Measurements from ENCODE around the gene GCH1.
A peak's percentile ranks its signal among the peaks of the same experiment; 100 is the strongest.
"Not testable (repeated sequence)": the region's sequence is repeated elsewhere in the genome, so short reads cannot be mapped to it uniquely, and the experiment has no call there.

The GCH1 gene

DNA sequence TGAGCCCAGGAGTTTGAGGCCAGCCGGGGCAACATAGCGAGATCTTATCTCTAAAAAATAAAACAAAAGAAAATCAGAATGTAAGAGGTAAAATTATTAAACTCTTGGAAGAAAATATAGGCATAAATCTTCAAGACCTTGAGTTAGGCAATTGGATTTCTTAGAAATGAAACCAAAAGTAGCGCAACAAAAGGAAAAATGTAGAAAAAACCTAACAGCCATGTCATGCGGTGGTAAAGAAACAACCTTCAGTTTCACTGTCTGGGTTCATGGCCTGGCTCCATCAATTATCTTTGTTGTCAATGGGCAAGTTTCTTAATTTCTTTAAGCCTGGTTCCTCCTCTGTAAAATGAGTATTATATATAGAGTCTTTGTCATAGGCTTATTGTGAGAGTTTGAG, 5.6 kb upstream of the GCH1 start:
- no peak for DNase-seq (ENCODE audit: low read depth)

DNA sequence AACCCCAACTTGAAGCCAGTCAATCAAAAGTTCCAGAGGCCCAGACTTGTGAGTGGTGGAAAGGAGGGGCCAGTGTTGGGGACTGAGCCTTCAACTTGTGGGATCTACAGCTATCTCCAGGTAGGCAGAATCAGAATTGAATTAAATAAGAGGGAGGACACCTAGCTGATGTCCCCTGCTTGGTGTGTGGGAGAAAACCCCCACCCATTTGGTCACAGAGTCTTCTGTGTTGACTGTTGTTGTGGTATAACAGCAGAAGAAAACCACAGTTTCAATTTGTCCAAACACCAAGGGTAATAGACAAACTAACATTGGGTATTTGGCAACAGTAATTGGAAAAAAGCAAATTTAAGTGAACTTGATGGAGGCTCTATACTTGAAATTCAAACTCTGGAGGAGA, 3.4 kb upstream of the GCH1 start:
- DNase-seq (ENCODE audit: low read depth) = no peak

- DNase-seq (ENCODE audit: low read depth) = peak; percentile 70
These were observed 494 bp downstream of the GCH1 start for GRCh38 chr14:54902143-54902520.

DNA sequence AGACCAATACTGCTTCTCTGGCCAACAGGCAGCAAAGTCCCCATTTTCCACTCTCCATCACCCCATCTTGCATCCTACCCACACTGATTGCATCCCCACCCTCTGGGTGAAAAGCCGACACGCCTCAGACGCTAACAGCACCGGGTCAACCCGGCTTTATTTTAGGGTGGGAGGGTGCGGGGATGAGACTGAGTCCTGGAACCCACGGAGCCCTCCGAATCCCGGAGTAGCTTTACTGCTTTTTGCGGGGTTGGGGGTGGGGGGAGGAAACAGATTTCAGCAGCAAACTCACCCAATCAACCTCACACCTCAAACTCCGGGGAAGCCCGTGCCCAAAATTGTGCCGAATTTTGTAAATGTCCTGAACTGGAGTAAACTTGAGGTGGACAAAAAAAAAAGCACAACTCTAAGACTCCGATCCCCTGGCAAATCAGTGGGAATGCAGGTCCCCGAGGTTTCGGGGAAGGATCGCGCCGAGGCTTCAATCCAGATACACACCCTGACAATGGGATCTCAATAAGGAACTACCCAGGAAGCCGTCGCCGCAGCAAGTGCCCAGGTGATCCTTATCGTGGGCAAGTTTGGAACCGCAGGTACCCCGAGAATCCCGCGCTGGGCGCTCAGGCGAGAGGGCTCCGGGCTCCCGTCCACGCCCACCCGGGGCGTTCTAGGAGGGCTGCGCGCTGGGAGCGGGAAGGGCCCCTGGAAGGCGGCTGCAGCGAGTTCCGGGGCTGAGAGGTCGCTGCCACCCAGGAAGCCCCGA, 1.1 kb downstream of the GCH1 start:
- DNase-seq (ENCODE audit: low read depth) = no peak

- no peak for DNase-seq (ENCODE audit: low read depth)
These were observed 3.1 kb downstream of the GCH1 start for GRCh38 chr14:54899573-54899972.

DNA sequence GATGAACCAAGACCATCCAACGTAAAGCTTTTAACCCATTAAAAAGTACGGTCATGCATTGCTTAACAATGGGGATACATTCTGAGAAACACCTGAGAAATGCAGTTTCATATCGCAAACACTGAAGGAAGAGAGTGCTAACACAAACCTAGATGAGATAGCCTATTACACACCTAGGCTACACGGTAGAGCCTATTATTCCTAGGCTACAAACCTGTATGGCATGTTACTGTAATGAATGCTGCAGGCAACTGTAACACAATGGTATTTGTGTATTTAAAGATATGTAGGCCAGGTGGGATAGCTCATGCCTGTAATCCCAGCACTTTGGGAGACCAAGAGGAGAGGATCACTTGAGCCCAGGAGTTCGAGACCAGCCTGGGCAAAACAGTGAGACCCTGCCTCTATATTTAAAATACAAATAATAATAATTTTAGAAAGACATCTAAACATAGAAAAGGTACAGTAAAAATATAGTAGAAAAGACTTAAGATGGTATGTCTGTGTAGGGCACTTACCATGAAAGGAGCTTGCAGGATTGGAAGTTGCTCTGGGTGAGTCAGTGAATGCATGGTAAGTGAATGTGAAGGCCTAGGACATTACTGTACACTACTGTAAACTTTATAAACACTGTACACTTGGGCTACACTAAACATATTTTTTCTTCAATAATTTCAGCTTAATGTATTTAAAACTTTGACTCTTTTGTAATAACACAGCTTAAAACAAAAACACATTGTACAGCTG, 4.6 kb downstream of the GCH1 start:
- DNase-seq (ENCODE audit: low read depth) = not testable (repeated sequence)

DNA sequence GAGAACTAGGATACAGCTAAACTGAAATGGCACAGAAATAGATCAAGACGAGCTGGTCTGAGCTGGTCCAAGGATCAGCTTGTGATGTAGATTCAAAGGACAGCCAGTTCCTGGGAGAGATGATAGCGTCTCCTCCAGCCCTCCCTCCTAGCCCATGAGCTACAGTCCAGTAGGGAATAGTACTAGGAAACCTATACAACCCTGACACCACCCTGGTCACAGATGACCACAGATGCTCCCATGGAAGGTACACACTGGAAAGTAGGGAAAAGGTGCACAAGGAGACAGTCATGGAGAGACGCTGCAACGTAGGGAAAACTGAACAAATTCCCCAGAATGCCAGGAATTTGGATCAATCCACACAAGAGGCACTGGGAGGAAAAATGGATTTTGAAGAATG, 6.9 kb downstream of the GCH1 start:
- DNase-seq (ENCODE audit: low read depth) = no peak

DNA sequence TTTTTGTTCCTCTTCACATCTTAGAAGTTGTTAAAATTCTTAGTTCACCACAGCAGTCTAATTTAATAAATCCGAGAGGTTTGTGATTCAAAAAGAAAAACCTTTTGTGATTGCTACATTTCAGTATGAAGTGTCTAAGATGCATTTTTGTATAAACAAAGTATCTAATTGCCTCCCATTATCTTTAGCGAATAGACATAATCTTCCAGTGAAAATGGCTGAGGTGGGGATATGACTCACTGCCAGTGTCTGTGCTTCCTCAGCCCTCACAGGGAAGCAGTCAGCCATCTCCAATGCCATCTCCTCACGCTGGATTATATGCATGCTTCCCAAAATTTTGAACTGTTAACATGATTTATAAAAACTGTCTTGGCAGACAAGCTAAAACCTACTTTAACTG, 7.6 kb downstream of the GCH1 start:
- no peak for DNase-seq (ENCODE audit: low read depth)

- DNase-seq (ENCODE audit: low read depth) = no peak
These were observed 9.4 kb downstream of the GCH1 start for GRCh38 chr14:54893151-54893760.

GRCh38 chr14:54891471-54892245, 11.0 kb downstream of the GCH1 start:
- no peak for DNase-seq (ENCODE audit: low read depth)

DNA sequence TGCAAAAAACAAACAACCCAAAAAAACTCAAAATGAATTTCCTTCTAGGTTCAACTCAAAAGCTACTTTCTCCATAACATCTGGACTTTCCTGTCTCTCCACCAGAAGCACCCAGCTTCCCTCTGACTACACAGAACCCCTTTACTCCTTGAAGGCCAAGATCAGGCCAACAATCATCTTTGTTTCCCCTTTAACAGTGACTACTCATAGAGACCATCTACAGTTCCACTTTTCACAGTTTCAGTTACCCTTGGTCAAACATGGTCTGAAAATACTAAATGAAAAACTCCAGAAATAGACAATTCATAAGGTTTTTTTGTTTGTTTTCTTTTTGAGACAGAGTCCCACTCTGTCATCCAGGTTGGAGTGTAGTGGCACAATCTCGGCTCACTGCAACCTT, 11.8 kb downstream of the GCH1 start:
- DNase-seq (ENCODE audit: low read depth) = no peak

DNA sequence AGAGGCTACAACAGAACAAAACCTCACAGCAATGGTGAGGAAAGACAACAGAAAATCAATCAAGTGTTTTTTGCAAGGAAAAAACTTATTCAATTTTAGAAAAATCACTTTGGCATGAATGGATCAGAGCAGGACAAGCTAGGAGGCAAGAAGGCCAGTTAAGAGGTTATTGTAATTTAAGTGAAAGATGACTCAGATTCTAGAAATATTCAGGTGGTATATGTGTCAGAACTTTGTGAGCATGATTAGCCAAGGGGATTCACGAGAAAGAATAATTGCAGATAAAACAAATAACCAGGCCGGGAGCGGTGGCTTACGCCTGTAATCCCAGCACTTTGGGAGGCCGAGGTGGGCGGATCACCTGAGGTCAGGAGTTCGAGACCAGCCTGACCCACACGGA, 12.7 kb downstream of the GCH1 start:
- no peak for DNase-seq (ENCODE audit: low read depth)

DNA sequence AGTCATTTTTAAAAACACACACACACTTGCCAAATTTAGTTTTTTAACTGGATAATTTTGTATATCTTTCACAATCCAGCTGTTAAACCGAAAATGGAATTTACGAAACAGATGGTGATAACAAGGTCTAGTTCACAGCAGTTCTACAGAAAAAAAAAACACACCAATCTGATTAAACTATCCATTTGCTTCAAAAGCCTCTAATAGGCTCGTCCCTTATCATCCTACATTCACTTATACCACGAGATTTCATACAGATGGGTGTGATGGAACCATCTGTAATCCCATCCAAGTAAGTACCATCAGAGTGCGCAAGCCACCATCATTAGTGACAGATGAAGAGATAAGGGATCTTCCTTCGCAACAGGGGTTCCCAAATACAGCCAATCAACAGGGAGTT, 20.1 kb downstream of the GCH1 start:
- DNase-seq (ENCODE audit: low read depth) = no peak

DNA sequence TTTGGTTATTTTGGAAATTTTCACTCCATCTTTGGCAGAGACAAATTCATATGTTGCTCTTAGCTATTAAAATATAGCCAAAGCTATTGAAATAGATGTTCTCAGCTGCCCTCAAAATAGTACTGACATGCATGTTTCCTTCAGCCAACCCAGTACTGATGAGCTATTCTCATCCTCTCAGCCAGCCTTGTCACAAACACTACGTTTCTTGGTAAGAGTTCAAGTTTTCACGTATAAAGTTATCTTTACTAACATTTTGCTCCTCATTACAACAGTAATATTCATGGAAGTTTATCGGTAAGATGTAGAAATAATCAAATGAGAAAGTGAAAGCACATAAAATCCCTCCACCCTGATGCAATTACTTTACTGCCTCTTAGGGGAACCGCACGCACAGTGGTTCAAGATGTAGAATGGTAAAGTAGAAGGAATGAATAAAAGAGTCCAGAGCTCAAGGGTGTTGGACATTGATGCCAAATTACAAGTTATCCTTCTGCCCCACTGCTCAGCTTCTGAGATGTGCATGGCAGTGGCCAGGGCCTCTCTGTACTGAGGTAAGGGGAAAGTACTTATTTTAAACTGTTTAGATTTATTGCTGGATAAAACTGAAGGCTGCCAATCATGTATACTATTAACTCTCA, 20.7 kb downstream of the GCH1 start:
- DNase-seq (ENCODE audit: low read depth) = no peak

- DNase-seq (ENCODE audit: low read depth) = no peak
These were observed 21.3 kb downstream of the GCH1 start for GRCh38 chr14:54881235-54881760.

DNA sequence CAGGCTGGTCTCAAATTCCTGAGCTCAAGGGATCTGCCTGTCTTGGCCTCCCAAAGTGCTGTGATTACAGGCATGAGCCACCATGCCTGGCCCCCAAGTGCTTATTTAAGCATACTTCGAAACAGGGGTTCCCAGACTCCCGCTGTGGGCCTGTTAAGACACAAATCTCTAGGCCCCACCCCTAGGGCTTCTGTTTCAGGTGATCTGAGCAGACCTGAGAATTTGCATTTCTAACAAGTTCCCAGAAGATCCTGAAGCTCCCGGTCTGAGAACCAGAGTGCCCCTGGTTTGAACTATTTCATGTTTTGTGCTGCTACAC, 25.0 kb downstream of the GCH1 start:
- no peak for DNase-seq (ENCODE audit: low read depth)

DNA sequence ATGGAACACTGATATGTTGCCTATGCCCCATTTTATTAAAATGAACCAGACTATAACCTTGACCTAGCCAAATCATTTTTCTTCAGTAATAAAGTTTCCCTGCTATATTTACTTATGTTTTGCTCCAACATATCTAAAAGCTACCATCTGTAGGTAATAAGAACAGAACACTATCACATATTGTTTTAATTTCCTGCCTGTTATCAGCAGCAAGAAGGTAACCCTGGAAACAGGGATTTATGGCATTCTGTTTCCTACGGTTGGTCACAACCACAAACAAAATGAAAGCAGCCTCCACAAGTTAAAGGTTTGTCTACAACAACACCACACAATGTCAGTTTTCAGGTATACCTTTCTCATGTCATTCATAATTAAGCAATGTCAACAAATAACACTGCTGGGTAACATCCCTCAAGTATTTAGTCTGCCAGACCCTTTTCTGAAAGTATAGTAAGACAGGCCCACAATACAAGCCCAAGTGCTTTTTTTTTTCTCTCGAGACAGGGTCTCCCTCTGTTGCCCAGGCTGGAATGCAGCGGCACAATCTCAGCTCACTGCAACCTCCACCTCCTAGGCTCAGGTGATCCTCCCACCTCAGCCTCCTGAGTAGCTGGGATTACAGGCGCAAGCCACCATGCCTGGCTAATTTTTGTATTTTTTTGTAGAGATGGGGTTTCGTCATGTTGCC, 25.5 kb downstream of the GCH1 start:
- no peak for DNase-seq (ENCODE audit: low read depth)

- DNase-seq (ENCODE audit: low read depth) = not testable (repeated sequence)
These were observed 27.0 kb downstream of the GCH1 start for GRCh38 chr14:54875648-54876047.

DNA sequence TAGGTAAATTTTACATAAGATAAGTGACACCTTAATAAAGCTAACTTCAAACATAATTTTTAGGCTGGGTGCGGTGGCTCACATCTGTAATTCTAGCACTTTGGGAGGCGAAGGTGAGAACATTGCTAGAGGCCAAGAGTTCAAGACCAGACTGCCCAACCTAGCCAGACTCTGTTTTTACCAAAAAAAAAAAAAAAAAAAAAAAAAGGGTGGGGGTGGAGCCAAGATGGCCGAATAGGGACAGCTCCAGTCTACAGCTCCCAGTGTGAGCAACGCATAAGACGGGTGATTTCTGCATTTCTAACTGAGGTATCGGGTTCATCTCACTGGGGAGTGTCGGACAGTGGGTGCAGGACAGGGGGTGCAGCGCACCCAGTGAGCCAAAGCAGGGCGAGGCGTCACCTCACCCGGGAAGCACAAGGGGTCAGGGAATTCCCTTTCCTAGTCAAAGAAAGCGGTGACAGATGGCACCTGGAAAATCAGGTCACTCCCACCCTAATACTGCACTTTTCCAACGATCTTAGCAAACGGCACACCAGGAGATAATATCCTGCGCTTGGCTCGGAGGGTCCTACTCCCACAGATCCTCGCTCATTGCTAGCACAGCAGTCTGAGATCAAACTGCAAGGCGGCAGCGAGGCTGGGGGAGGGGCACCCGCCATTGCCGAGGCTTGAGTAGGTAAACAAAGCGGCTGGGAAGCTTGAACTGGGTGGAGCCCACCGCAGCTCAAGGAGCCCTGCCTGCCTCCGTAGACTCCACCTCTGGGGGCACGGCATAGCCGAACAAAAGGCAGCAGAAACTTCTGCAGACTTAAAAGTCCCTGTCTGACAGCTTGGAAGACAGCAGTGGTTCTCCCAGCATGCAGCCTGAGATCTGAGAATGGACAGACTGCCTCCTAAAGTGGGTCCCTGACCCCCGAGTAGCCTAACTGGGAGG, 32.2 kb downstream of the GCH1 start:
- DNase-seq (ENCODE audit: low read depth) = not testable (repeated sequence)

GRCh38 chr14:54867011-54867410, 35.6 kb downstream of the GCH1 start:
- no peak for DNase-seq (ENCODE audit: low read depth)
